ENCODE data around the gene PCID2.

The PCID2 gene

GRCh38 chr13:113231306-113232207 is 23.1 kb upstream of the PCID2 start:
- no peaks in the 10 kb centered on the region for H3K4me1 ChIP-seq (ENCODE audit: control insufficient read depth, insufficient read depth, low read length)
- H3K36me3 ChIP-seq (ENCODE audit: control insufficient read depth, insufficient read depth, low read length): peaks cover 8% of the 10 kb centered on the region
- no peaks in the 10 kb centered on the region for H3K9me3 ChIP-seq (ENCODE audit: control insufficient read depth, low read length)
- no peak overlapping the region for H3K9ac ChIP-seq (ENCODE audit: low read length)
- H3K4me3 ChIP-seq (ENCODE audit: low read length): no peak overlapping the region
- no peaks in the 10 kb centered on the region for H3K27me3 ChIP-seq (ENCODE audit: control insufficient read depth, insufficient read depth, low read length)

DNA sequence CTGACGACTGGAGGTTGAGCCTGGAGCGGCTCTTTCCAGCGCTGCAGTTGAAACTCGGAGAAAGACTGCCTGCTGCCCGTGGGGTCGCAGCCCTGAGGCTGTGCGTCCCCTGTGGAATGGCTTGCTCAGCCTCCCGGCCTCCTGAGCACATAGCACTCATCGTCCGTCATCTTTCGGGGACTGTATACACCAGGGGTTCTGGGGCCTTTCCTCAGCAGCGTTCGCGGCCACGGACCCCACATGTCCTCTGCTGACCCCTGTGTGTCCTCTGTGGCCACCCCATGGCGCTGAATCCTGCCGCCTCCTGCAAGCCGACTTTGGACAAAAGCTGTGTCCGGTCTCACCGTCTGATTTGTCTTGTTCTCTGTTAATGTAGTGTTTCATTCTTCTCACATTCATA is 21.3 kb upstream of the PCID2 start:
- peaks cover 14% of the 10 kb centered on the region for H3K36me3 ChIP-seq (ENCODE audit: control insufficient read depth, insufficient read depth, low read length)

DNA sequence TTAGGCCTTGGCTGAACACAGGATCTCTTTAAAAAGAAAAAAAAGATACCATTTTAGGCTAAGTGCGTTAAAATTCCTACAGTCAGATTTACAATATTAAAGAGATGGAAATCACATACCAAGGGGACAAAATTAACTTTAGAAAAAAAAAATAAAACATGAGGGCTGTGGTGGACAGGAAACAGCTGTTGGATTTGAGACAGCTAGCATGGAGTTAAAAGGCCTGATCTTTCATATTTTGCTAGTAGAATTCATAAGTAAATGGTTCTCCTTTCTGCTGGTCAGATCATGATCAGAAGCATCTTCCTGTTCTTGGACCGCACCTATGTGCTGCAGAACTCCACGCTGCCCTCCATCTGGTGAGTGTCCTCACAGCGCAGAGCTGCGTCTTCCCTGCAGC is 20.7 kb upstream of the PCID2 start:
- peaks cover 14% of the 10 kb centered on the region for H3K36me3 ChIP-seq (ENCODE audit: control insufficient read depth, insufficient read depth, low read length)
- H3K4me1 ChIP-seq (ENCODE audit: control insufficient read depth, insufficient read depth, low read length): no peaks in the 10 kb centered on the region
- H3K4me3 ChIP-seq (ENCODE audit: low read length): no peak overlapping the region
- no peaks in the 10 kb centered on the region for H3K27me3 ChIP-seq (ENCODE audit: control insufficient read depth, insufficient read depth, low read length)
- no peaks in the 10 kb centered on the region for H3K9me3 ChIP-seq (ENCODE audit: control insufficient read depth, low read length)
- H3K9ac ChIP-seq (ENCODE audit: low read length): no peak overlapping the region

More for the DNA sequence above, 21.3 kb upstream of the PCID2 start:
- H3K9ac ChIP-seq (ENCODE audit: low read length): no peak overlapping the region
- H3K4me3 ChIP-seq (ENCODE audit: low read length): no peak overlapping the region
- no peaks in the 10 kb centered on the region for H3K9me3 ChIP-seq (ENCODE audit: control insufficient read depth, low read length)
- H3K27me3 ChIP-seq (ENCODE audit: control insufficient read depth, insufficient read depth, low read length): no peaks in the 10 kb centered on the region
- H3K4me1 ChIP-seq (ENCODE audit: control insufficient read depth, insufficient read depth, low read length): no peaks in the 10 kb centered on the region

- Histone ChIP-seq H3K9me3 (ENCODE audit: control insufficient read depth, low read length) (no peaks in the 10 kb centered on the region), H3K27me3 (ENCODE audit: control insufficient read depth, insufficient read depth, low read length) (no peaks in the 10 kb centered on the region), H3K4me1 (ENCODE audit: control insufficient read depth, insufficient read depth, low read length) (no peaks in the 10 kb centered on the region), H3K36me3 (ENCODE audit: control insufficient read depth, insufficient read depth, low read length) (peaks cover 19% of the 10 kb centered on the region), H3K4me3 (ENCODE audit: low read length) (no peak overlapping the region), H3K9ac (ENCODE audit: low read length) (no peak overlapping the region)
Observed at GRCh38 chr13:113226873-113227450, 18.5 kb upstream of the PCID2 start.

- Histone ChIP-seq H3K4me3 (ENCODE audit: low read length) (no peak overlapping the region), H3K27me3 (ENCODE audit: control insufficient read depth, insufficient read depth, low read length) (no peaks in the 10 kb centered on the region), H3K36me3 (ENCODE audit: control insufficient read depth, insufficient read depth, low read length) (peaks cover 21% of the 10 kb centered on the region), H3K9ac (ENCODE audit: low read length) (no peak overlapping the region), H3K4me1 (ENCODE audit: control insufficient read depth, insufficient read depth, low read length) (peaks cover 4% of the 10 kb centered on the region), H3K9me3 (ENCODE audit: control insufficient read depth, low read length) (no peaks in the 10 kb centered on the region)
Observed at GRCh38 chr13:113225515-113225914, 17.0 kb upstream of the PCID2 start.

- H3K4me1 ChIP-seq (ENCODE audit: control insufficient read depth, insufficient read depth, low read length): peaks cover 13% of the 10 kb centered on the region
- no peak overlapping the region for H3K9ac ChIP-seq (ENCODE audit: low read length)
- no peak overlapping the region for H3K4me3 ChIP-seq (ENCODE audit: low read length)
- no peaks in the 10 kb centered on the region for H3K9me3 ChIP-seq (ENCODE audit: control insufficient read depth, low read length)
- H3K27me3 ChIP-seq (ENCODE audit: control insufficient read depth, insufficient read depth, low read length): no peaks in the 10 kb centered on the region
- peaks cover 21% of the 10 kb centered on the region for H3K36me3 ChIP-seq (ENCODE audit: control insufficient read depth, insufficient read depth, low read length)
Observed at GRCh38 chr13:113224486-113224885, 16.0 kb upstream of the PCID2 start.

DNA sequence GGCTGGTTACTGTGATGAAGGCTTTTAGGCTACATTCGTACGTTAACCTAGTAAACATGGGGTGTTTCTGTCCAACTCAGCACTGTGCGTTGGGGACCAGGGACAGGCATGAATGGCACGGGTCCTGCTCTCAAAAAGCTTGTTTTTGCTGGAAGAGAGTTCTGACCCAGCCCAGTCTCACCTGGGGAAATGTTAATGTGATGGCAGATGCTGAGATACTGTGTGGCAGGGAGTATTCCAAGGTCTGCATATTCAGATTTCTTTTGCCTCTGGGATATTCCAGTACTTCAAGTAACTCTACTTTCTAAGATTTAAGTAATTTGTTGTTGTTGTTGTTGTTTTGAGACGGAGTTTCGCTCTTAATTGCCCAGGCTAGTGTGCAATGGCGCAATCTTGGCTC is 14.6 kb upstream of the PCID2 start:
- Histone ChIP-seq H3K9me3 (ENCODE audit: control insufficient read depth, low read length) (no peaks in the 10 kb centered on the region), H3K27me3 (ENCODE audit: control insufficient read depth, insufficient read depth, low read length) (no peaks in the 10 kb centered on the region), H3K4me1 (ENCODE audit: control insufficient read depth, insufficient read depth, low read length) (peaks cover 13% of the 10 kb centered on the region), H3K9ac (ENCODE audit: low read length) (no peak overlapping the region), H3K36me3 (ENCODE audit: control insufficient read depth, insufficient read depth, low read length) (peaks cover 21% of the 10 kb centered on the region), H3K4me3 (ENCODE audit: low read length) (no peak overlapping the region)

DNA sequence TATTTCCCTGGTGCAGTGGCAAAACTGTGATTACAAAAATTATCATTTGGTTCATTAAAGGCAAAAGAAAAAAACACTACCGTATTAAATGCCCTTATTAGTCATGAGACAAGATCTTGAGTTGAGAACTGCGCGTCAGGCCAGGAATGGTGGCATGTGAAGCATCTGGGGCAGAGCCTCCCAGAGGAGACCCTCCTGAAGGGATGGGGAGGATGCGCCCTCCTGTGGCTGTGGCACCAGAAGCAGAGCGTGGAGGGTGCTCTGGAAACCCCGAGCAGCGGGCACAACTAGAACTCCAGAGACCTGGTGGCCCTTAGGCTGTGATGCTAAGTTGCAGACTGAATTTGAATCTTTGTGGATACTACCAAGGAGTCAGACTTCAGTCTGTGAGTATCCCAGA is 12.4 kb upstream of the PCID2 start:
- Histone ChIP-seq H3K4me1 (ENCODE audit: control insufficient read depth, insufficient read depth, low read length) (peaks cover 25% of the 10 kb centered on the region), H3K9ac (ENCODE audit: low read length) (no peak overlapping the region), H3K27me3 (ENCODE audit: control insufficient read depth, insufficient read depth, low read length) (no peaks in the 10 kb centered on the region), H3K9me3 (ENCODE audit: control insufficient read depth, low read length) (no peaks in the 10 kb centered on the region), H3K36me3 (ENCODE audit: control insufficient read depth, insufficient read depth, low read length) (peaks cover 7% of the 10 kb centered on the region), H3K4me3 (ENCODE audit: low read length) (no peak overlapping the region)

- Histone ChIP-seq H3K9me3 (ENCODE audit: control insufficient read depth, low read length) (no peaks in the 10 kb centered on the region), H3K4me3 (ENCODE audit: low read length) (no peak overlapping the region), H3K4me1 (ENCODE audit: control insufficient read depth, insufficient read depth, low read length) (peaks cover 32% of the 10 kb centered on the region), H3K9ac (ENCODE audit: low read length) (no peak overlapping the region), H3K27me3 (ENCODE audit: control insufficient read depth, insufficient read depth, low read length) (no peaks in the 10 kb centered on the region), H3K36me3 (ENCODE audit: control insufficient read depth, insufficient read depth, low read length) (peaks cover 7% of the 10 kb centered on the region)
Observed at GRCh38 chr13:113220141-113220598, 11.7 kb upstream of the PCID2 start.

GRCh38 chr13:113219256-113219940 is 10.9 kb upstream of the PCID2 start:
- Histone ChIP-seq H3K9me3 (ENCODE audit: control insufficient read depth, low read length) (no peaks in the 10 kb centered on the region), H3K9ac (ENCODE audit: low read length) (no peak overlapping the region), H3K4me3 (ENCODE audit: low read length) (no peak overlapping the region), H3K27me3 (ENCODE audit: control insufficient read depth, insufficient read depth, low read length) (no peaks in the 10 kb centered on the region), H3K36me3 (ENCODE audit: control insufficient read depth, insufficient read depth, low read length) (peaks cover 7% of the 10 kb centered on the region), H3K4me1 (ENCODE audit: control insufficient read depth, insufficient read depth, low read length) (peaks cover 38% of the 10 kb centered on the region)

DNA sequence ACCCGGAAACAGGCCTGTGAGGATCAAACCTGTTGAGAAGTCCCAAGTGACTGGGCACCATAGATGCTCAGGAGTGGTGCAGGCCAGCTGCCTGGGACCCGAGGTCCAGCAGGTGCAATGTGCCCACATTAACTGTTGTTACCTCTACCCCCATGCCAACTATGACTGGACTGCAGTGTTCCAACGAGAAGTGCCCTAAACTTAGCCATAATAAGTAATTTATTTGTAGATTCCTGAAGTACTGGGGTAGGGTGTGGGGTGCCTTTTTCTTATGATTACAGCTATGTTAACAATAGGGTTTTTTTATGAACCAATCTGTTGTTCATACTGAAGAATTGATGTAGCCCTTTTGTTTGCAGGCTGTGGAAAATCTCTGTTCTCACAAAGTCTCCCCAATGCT is 10.1 kb upstream of the PCID2 start:
- H3K36me3 ChIP-seq (ENCODE audit: control insufficient read depth, insufficient read depth, low read length): peaks cover 7% of the 10 kb centered on the region
- H3K4me3 ChIP-seq (ENCODE audit: low read length): no peak overlapping the region
- no peaks in the 10 kb centered on the region for H3K9me3 ChIP-seq (ENCODE audit: control insufficient read depth, low read length)
- H3K4me1 ChIP-seq (ENCODE audit: control insufficient read depth, insufficient read depth, low read length): peaks cover 38% of the 10 kb centered on the region
- H3K9ac ChIP-seq (ENCODE audit: low read length): no peak overlapping the region
- H3K27me3 ChIP-seq (ENCODE audit: control insufficient read depth, insufficient read depth, low read length): no peaks in the 10 kb centered on the region

All from mucosa of stomach (tissue), 1 donor.